Coronary artery (tissue), 2 donors: ENCODE measurements around the gene SUDS3.
"Not testable (repeated sequence)": the region's sequence is repeated elsewhere in the genome, so short reads cannot be mapped to it uniquely, and the experiment has no call there.

ENCODE experiments used
- DNase-seq: peaks from one replicate; pipeline ENCODE4 v3.0.0-alpha.2; 2017; ENCODE audit warnings: low spot score
- H3K27ac ChIP-seq, 2 donors: fragments of 200-600 bp; sonication (generic); one replicate each; pipeline ENCODE4 v1.5.1; 2016 to 2019
- H3K4me3 ChIP-seq: fragments of 200-600 bp; sonication (generic); 2 replicates; pipeline ENCODE4 v1.5.1; 2016; ENCODE audit warnings: mild to moderate bottlenecking, moderate library complexity
- TF ChIP-seq, protein P1 (sequence below): fragments of 200-600 bp; sonication (generic); IDR thresholded peaks from one replicate; pipeline ENCODE4 v1.5.1; 2019; ENCODE audit warnings: antibody characterized with exemption

SUDS3 gene

GRCh38 chr12:118346895-118347294, 29.5 kb upstream of the SUDS3 start:
- Histone ChIP-seq H3K27ac (no peak overlapping the region), H3K4me3 (no peak overlapping the region)
- TF ChIP-seq, protein P1, sequence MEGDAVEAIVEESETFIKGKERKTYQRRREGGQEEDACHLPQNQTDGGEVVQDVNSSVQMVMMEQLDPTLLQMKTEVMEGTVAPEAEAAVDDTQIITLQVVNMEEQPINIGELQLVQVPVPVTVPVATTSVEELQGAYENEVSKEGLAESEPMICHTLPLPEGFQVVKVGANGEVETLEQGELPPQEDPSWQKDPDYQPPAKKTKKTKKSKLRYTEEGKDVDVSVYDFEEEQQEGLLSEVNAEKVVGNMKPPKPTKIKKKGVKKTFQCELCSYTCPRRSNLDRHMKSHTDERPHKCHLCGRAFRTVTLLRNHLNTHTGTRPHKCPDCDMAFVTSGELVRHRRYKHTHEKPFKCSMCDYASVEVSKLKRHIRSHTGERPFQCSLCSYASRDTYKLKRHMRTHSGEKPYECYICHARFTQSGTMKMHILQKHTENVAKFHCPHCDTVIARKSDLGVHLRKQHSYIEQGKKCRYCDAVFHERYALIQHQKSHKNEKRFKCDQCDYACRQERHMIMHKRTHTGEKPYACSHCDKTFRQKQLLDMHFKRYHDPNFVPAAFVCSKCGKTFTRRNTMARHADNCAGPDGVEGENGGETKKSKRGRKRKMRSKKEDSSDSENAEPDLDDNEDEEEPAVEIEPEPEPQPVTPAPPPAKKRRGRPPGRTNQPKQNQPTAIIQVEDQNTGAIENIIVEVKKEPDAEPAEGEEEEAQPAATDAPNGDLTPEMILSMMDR: no peak
- DNase-seq: no peak

DNA sequence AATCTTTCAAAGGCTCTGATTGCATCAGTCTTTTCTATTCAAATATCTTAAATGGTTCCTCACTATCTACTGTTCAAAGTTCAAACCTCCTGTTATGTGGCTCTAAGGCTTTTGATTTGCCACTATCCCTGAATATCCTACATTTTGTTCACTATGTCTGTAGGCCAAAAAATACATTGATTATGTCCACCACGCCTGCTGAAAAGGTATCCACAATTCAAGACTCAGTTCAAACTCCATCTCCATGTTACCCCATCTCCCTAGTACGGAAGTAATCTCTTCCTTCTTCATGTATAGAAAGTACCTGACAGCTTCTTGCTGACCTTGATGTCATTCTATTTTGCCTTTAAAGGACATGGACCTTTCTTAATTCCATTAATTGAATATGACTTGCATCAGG, 28.4 kb upstream of the SUDS3 start:
- H3K4me3 ChIP-seq: no peak overlapping the region
- TF ChIP-seq, protein P1: no peak
- H3K27ac ChIP-seq: no peak overlapping the region
- DNase-seq: no peak

DNA sequence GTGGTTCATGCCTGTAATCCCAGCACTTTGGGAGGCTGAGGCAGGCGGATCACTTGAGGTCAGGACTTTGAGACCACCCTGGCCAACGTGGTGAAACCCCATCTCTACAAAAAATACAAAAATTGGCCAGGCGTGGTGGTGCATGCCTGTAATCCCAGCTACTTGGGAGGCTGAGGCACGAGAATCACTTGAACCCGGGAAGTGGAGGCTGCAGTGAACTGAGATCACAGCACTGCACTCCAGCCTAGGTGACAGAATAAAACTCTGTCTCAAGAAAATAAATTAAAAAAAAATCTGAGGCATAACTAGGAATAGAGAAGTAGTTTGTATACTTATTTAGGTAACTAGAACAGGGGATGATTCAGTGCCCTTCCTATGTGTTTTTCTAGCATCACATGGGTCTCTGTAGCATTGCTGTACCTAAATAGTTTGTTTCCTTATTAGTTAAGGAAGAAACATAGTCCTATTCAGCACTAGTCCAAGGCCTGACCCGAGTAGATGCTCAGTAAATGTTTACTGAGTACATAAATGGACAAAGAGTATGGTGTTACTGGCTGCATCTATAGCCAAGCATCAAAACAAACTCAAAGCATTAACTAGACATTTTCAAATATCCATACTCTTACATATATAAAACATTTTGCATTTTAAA, 25.3 kb upstream of the SUDS3 start:
- H3K4me3 ChIP-seq: no peak overlapping the region
- H3K27ac ChIP-seq: no peak overlapping the region
- no peak for DNase-seq
- TF ChIP-seq, protein P1: no peak

- TF ChIP-seq, protein P1: no peak
- DNase-seq: no peak
- Histone ChIP-seq H3K27ac (no peak overlapping the region), H3K4me3 (no peak overlapping the region)
Observed at GRCh38 chr12:118353721-118354120, 22.6 kb upstream of the SUDS3 start.

DNA sequence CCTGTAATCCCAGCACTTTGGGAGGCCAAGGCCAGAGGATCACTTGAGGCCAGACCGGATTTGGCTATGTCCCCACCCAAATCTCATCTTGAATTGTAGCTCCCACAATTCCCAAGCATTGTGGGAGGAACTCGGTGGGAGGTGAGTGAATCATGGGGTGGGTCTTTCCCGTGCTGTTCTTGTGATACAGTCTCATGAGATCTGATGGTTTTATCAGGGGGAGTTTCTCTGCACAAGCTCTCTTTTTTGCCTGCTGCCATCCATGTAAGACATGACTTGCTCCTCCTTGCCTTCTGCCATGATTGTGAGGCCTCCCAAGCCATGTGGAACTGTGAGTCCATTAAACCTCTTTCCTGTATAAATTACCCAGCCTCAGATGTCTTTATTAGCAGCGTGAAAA, 21.9 kb upstream of the SUDS3 start:
- not testable (repeated sequence) for H3K4me3 ChIP-seq, H3K27ac ChIP-seq, DNase-seq

DNA sequence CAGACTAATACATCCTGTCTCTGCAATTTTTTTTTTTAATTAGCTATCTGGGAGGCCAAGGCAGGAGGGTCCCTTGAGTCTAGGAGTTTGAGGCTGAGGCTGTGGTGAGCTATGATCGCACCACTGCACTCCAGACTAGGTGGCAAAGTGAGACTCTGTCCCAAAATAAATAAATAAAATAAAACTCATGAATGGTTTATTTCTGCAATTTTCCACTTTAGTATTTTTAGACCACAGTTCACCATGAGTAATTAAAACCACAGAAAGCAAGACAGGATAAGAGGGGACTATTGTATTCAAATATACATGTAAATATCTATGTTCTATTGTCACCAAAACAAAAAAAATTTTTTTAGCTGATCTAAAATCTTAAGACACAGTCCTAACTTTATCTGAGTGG, 21.5 kb upstream of the SUDS3 start:
- Histone ChIP-seq H3K27ac (no peak overlapping the region), H3K4me3 (no peak overlapping the region)
- TF ChIP-seq, protein P1: no peak
- DNase-seq: no peak

- Histone ChIP-seq H3K27ac (no peak overlapping the region), H3K4me3 (no peak overlapping the region)
- TF ChIP-seq, protein P1: no peak
- no peak for DNase-seq
Observed at GRCh38 chr12:118355843-118356242, 20.5 kb upstream of the SUDS3 start.
